Keratinocyte (primary cell): ENCODE measurements around the gene CFAP77. TPM values are rescaled to one million over a fixed set of nuclear protein-coding genes. Genes with fewer than 3 reads are reported as not detected.

ENCODE experiments used
- DNase-seq: peaks from one replicate; pipeline ENCODE4 v3.0.0-alpha.2; 2011; ENCODE audit warnings: low read depth, missing footprints, low spot score
- FAIRE-seq: peaks from 2 replicates; lab custom pipeline; 2011; peaks lifted over from hg19 to GRCh38; lab: Jason Lieb, UNC
- H2AFZ ChIP-seq: 2 replicates; pipeline ENCODE4 v1.6.0; 2012; ENCODE audit warnings: low read length, control low read depth, inconsistent platforms; ENCODE audit not compliant: control insufficient read depth
- H3K27ac ChIP-seq: 2 replicates; pipeline ENCODE4 v1.5.1; 2011; ENCODE audit warnings: low read length; ENCODE audit not compliant: control insufficient read depth, insufficient read depth
- H3K27me3 ChIP-seq: 3 replicates; pipeline ENCODE4 v1.6.0; 2011; ENCODE audit warnings: low read length; ENCODE audit not compliant: control insufficient read depth, insufficient read depth; ENCODE audit errors: extremely low read depth
- H3K36me3 ChIP-seq, 2 experiments: 2 replicates in 1 of 2; 3 replicates in 1 of 2; pipeline ENCODE4 v1.5.1; 2011; ENCODE audit warnings: low read length in 2 of 2, mild to moderate bottlenecking in 1 of 2; ENCODE audit not compliant: control insufficient read depth in 2 of 2, insufficient read depth in 2 of 2; ENCODE audit errors: extremely low read depth in 1 of 2
- H3K4me1 ChIP-seq: 3 replicates; pipeline ENCODE4 v1.5.1; 2011; ENCODE audit warnings: low read length; ENCODE audit not compliant: control insufficient read depth, insufficient read depth; ENCODE audit errors: extremely low read depth
- H3K4me2 ChIP-seq: 3 replicates; pipeline ENCODE4 v1.6.0; 2011; ENCODE audit warnings: low read depth, low read length; ENCODE audit not compliant: control insufficient read depth, insufficient read depth; ENCODE audit errors: extremely low read depth
- H3K4me3 ChIP-seq, 3 experiments: fragments of 200-600 bp in 1 of 3; sonication (generic) in 1 of 3; 2 replicates in 2 of 3; 3 replicates in 1 of 3; pipeline ENCODE4 v1.5.1; 2011 to 2016; ENCODE audit warnings: low read length in 3 of 3, mild to moderate bottlenecking in 3 of 3, control low read depth in 2 of 3, inconsistent platforms in 1 of 3, low read depth in 1 of 3, mixed read lengths in 1 of 3, mixed run types in 1 of 3, moderate library complexity in 1 of 3; ENCODE audit not compliant: control insufficient read depth in 2 of 3, insufficient read depth in 2 of 3; ENCODE audit errors: extremely low read depth in 1 of 3
- H3K79me2 ChIP-seq: 2 replicates; pipeline ENCODE4 v1.6.0; 2012; ENCODE audit warnings: low read length; ENCODE audit not compliant: control insufficient read depth, insufficient read depth
- H3K9ac ChIP-seq: 3 replicates; pipeline ENCODE4 v1.6.0; 2011; ENCODE audit warnings: low read length; ENCODE audit not compliant: control insufficient read depth, insufficient read depth; ENCODE audit errors: extremely low read depth
- H3K9me1 ChIP-seq: 3 replicates; pipeline ENCODE4 v1.6.0; 2011; ENCODE audit warnings: low read length; ENCODE audit not compliant: control insufficient read depth, insufficient read depth; ENCODE audit errors: extremely low read depth
- H3K9me3 ChIP-seq: 2 replicates; pipeline ENCODE4 v1.5.1; 2012; ENCODE audit warnings: low read depth, low read length; ENCODE audit not compliant: control insufficient read depth
- H4K20me1 ChIP-seq: 3 replicates; pipeline ENCODE4 v1.6.0; 2011; ENCODE audit warnings: low read length; ENCODE audit not compliant: control insufficient read depth, insufficient read depth; ENCODE audit errors: extremely low read depth
- EZH2 ChIP-seq: IDR thresholded peaks from one replicate; pipeline ENCODE4 v1.6.1; 2012; ENCODE audit warnings: inconsistent platforms, mild to moderate bottlenecking, low read length, moderate library complexity
- dilution Hi-C: fragments of 300-500 bp; cut with MboI; formaldehyde crosslinking; loops from one replicate; pipeline ENCODE4 v1.7.0; 2020; ENCODE audit warnings: low sequenced_read_pairs; ENCODE audit not compliant: extremely low pct_ligation_motif_present
- polyA plus RNA-seq, 5 experiments: library from polyadenylated mRNA; depleted of rRNA in 3 of 5; stranded (reverse) in 3 of 5; stranded (forward) in 1 of 5; unstranded in 1 of 5; fragments of >200 nt; gene quantifications; 1 replicate in 1 of 5; 2 replicates in 3 of 5; 3 replicates in 1 of 5; pipeline versions ENCODE4 v1.2.1 to v1.2.3, GENCODE V29; 2011 to 2012; ENCODE audit warnings: missing spikeins in 2 of 5, low read depth in 1 of 5, low replicate concordance in 1 of 5
- TF ChIP-seq, protein P1 (sequence below), 3 experiments: IDR thresholded peaks in 1 of 3; conservative IDR thresholded peaks in 1 of 3; optimal IDR thresholded peaks in 1 of 3; 2 replicates in 2 of 3; 3 replicates in 1 of 3; pipeline versions ENCODE3 to v1.5.1; 2011; ENCODE audit warnings: low read length in 3 of 3, mild to moderate bottlenecking in 3 of 3, moderate library complexity in 2 of 3, control low read depth in 1 of 3, inconsistent platforms in 1 of 3; ENCODE audit not compliant: insufficient read depth in 2 of 3; ENCODE audit errors: extremely low read depth in 1 of 3

CFAP77 gene
- polyA plus RNA-seq, 1 donor (not counting 4 experiments of a cell fraction or from before 2014, with no cell fraction given) = not detected

DNA sequence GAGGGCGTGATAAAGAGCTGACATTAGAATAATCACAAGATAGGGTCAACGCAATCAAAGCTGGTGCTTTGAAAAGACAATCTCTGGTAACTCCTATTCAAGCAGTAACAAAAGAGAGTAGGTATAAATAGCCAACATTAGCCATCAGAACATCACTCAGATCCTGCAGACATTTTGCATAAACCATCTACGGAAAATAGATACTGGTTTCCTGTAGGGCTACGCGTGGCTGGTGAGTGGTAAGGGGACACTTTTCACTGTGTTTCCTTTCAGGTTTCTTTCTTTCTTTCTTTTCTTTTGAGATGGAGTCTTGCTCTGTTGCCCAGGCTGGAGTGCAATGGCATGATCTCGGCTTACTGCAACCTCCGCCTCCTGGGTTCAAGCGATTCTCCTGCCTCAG is 25.6 kb upstream of the CFAP77 start:
- no peak for FAIRE-seq
- H3K27me3 ChIP-seq = no peaks in the 10 kb centered on the region
- peaks cover 18 to 23% of the 10 kb centered on the region in 2 experiments for H3K36me3 ChIP-seq
- H3K4me1 ChIP-seq = no peaks in the 10 kb centered on the region
- H3K79me2 ChIP-seq = no peaks in the 10 kb centered on the region
- no peak overlapping the region for H3K9ac ChIP-seq
- no peak overlapping the region for H3K27ac ChIP-seq
- H3K9me1 ChIP-seq = no peaks in the 10 kb centered on the region
- H2AFZ ChIP-seq = no peak overlapping the region
- no peaks in the 10 kb centered on the region for H4K20me1 ChIP-seq
- dilution Hi-C loops = no loop called here
- no peak overlapping the region for H3K4me2 ChIP-seq
- H3K9me3 ChIP-seq = no peaks in the 10 kb centered on the region
- TF ChIP-seq, protein P1, sequence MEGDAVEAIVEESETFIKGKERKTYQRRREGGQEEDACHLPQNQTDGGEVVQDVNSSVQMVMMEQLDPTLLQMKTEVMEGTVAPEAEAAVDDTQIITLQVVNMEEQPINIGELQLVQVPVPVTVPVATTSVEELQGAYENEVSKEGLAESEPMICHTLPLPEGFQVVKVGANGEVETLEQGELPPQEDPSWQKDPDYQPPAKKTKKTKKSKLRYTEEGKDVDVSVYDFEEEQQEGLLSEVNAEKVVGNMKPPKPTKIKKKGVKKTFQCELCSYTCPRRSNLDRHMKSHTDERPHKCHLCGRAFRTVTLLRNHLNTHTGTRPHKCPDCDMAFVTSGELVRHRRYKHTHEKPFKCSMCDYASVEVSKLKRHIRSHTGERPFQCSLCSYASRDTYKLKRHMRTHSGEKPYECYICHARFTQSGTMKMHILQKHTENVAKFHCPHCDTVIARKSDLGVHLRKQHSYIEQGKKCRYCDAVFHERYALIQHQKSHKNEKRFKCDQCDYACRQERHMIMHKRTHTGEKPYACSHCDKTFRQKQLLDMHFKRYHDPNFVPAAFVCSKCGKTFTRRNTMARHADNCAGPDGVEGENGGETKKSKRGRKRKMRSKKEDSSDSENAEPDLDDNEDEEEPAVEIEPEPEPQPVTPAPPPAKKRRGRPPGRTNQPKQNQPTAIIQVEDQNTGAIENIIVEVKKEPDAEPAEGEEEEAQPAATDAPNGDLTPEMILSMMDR (optimal IDR thresholded peaks at IDR 0.05 in 1 of 3, IDR thresholded peaks at IDR 0.05 in 1 of 3, conservative IDR thresholded peaks at IDR 0.05 in 1 of 3; ENCODE audit: extremely low read depth in 1 of 3, insufficient read depth in 2 of 3, low read length in 3 of 3) = no peak
- no peak for TF ChIP-seq EZH2
- no peak overlapping the region for H3K4me3 ChIP-seq
- no peak for DNase-seq

DNA sequence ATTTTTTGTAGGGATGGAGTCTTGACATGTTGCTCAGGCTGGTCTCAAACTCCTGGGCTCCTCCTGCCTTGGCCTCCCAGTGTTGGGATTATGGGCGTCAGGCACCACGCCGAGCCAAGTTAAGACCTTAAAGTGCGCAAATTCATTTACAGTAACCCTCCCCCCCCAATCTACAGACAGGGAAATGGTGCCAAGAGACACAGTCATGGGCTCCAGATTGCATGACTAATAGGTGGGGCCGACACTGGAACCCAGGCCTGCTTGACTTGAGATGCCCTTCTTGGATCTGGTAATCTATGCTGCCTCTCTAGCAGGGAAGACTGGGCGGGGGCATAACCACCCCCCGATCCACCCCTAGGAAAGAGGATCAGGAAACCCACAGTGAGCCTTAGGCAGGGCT is 22.9 kb upstream of the CFAP77 start:
- Histone ChIP-seq H3K4me3 (no peak overlapping the region), H3K79me2 (no peaks in the 10 kb centered on the region), H3K27ac (no peak overlapping the region), H4K20me1 (no peaks in the 10 kb centered on the region), H3K36me3 (peaks cover 29 to 32% of the 10 kb centered on the region in 2 experiments), H3K4me1 (no peaks in the 10 kb centered on the region), H3K9ac (no peak overlapping the region), H3K4me2 (no peak overlapping the region), H3K27me3 (no peaks in the 10 kb centered on the region), H3K9me3 (no peaks in the 10 kb centered on the region), H2AFZ (no peak overlapping the region), H3K9me1 (no peaks in the 10 kb centered on the region)
- dilution Hi-C loops = no loop called here
- no peak for DNase-seq
- no peak for FAIRE-seq
- TF ChIP-seq EZH2 = no peak
- TF ChIP-seq, protein P1 (optimal IDR thresholded peaks at IDR 0.05 in 1 of 3, IDR thresholded peaks at IDR 0.05 in 1 of 3, conservative IDR thresholded peaks at IDR 0.05 in 1 of 3; ENCODE audit: extremely low read depth in 1 of 3, insufficient read depth in 2 of 3, low read length in 3 of 3) = no peak
